ENCODE measurements around the gene PMM2.

- TF ChIP-seq ZNF639 (tag by site-specific recombination; IDR thresholded peaks at IDR 0.05), result 0 out of 2 replicates have a peak, but pooled peaks have one; percentile 14
- TF ChIP-seq ZBTB48 (tag by site-specific recombination; IDR thresholded peaks at IDR 0.05), result no peak; the same call in 1 of the 2 replicates
- TF ChIP-seq CTCF (tag by site-specific recombination; IDR thresholded peaks at IDR 0.05), result no peak
- peak; percentile 79 for TF ChIP-seq SP2 (tag by site-specific recombination; IDR thresholded peaks at IDR 0.05)
Measured at GRCh38 chr16:8868416-8869211, 71.0 kb downstream of the PMM2 start, which contains the start of gene CARHSP1.
